Chondrocyte (in vitro differentiated cells): ENCODE measurements around the gene FBLN5. TPM values are rescaled to one million over a fixed set of nuclear protein-coding genes. Genes with fewer than 3 reads are reported as not detected.
A peak's percentile ranks its signal among the peaks of the same experiment; 100 is the strongest.

Experiments
- DNase-seq: peaks from one replicate; pipeline ENCODE4 v3.0.0; 2021; ENCODE audit warnings: mixed read lengths, low spot score
- H3K27ac Mint-ChIP-seq: one replicate; pipeline ENCODE4 v1.8.0; 2021; ENCODE audit warnings: mild to moderate bottlenecking, moderate library complexity, mixed read lengths; ENCODE audit not compliant: unreplicated experiment
- H3K27me3 Mint-ChIP-seq: 2 replicates; pipeline ENCODE4 v1.8.0; 2021; ENCODE audit warnings: low read depth, mixed read lengths
- H3K36me3 Mint-ChIP-seq: 2 replicates; pipeline ENCODE4 v1.8.0; 2021; ENCODE audit warnings: low read depth, mixed read lengths
- H3K4me1 Mint-ChIP-seq: 2 replicates; pipeline ENCODE4 v1.8.0; 2021; ENCODE audit warnings: low read depth, mild to moderate bottlenecking, mixed read lengths
- H3K4me3 Mint-ChIP-seq: one replicate; pipeline ENCODE4 v1.8.0; 2021; ENCODE audit warnings: mild to moderate bottlenecking, moderate library complexity, mixed read lengths; ENCODE audit not compliant: unreplicated experiment
- H3K9me3 Mint-ChIP-seq: 2 replicates; pipeline ENCODE4 v1.8.0; 2021; ENCODE audit warnings: low read depth, mixed read lengths
- total RNA-seq: library from RNA; stranded (reverse); gene quantifications from 3 replicates; pipeline ENCODE4 v1.2.1, GENCODE V29; 2021
- TF ChIP-seq, protein P1 (sequence below): fragments of 200-600 bp; sonication (generic); IDR thresholded peaks from 2 replicates; pipeline ENCODE4 v1.5.0; 2021; ENCODE audit warnings: antibody characterized with exemption, mild to moderate bottlenecking, moderate library complexity

The FBLN5 gene
- total RNA-seq, 1 donor from 2014 or later, result 1,232 TPM

DNA sequence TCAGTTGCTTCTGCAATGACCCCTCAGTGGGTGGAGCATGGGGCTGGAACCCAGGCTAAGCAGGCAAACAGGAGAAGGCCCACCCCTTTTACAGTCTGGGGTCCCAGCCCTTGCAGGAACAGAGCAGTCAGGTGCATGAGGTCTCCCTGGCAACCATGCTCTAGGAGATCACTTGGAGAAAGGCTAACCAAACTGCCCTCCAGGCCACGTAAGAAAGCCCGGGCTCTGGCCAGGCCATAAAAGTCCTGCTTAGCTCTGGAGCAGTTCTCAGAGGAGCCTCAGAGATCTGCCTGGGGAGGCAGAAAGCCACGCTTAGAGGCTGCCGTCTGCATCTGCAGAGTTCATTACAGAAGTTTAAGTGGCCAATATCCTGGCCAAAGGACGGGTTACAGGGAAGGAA, 65.1 kb downstream of the FBLN5 start:
- no peaks in the 10 kb centered on the region for H3K27me3 Mint-ChIP-seq
- H3K36me3 Mint-ChIP-seq, result peaks cover 82% of the 10 kb centered on the region
- TF ChIP-seq, protein P1, sequence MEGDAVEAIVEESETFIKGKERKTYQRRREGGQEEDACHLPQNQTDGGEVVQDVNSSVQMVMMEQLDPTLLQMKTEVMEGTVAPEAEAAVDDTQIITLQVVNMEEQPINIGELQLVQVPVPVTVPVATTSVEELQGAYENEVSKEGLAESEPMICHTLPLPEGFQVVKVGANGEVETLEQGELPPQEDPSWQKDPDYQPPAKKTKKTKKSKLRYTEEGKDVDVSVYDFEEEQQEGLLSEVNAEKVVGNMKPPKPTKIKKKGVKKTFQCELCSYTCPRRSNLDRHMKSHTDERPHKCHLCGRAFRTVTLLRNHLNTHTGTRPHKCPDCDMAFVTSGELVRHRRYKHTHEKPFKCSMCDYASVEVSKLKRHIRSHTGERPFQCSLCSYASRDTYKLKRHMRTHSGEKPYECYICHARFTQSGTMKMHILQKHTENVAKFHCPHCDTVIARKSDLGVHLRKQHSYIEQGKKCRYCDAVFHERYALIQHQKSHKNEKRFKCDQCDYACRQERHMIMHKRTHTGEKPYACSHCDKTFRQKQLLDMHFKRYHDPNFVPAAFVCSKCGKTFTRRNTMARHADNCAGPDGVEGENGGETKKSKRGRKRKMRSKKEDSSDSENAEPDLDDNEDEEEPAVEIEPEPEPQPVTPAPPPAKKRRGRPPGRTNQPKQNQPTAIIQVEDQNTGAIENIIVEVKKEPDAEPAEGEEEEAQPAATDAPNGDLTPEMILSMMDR, result no peak

GRCh38 chr14:91879196-91879595, 68.3 kb downstream of the FBLN5 start:
- DNase-seq, result no peak
- H3K4me3 Mint-ChIP-seq, result no peak overlapping the region
- no peaks in the 10 kb centered on the region for H3K9me3 Mint-ChIP-seq
- H3K27me3 Mint-ChIP-seq, result no peaks in the 10 kb centered on the region
- H3K36me3 Mint-ChIP-seq, result peaks cover 83% of the 10 kb centered on the region
- TF ChIP-seq, protein P1, result no peak
- H3K27ac Mint-ChIP-seq, result peak overlapping the region; percentile 2
- H3K4me1 Mint-ChIP-seq, result peaks cover 8% of the 10 kb centered on the region

More for the DNA sequence above, 65.1 kb downstream of the FBLN5 start:
- DNase-seq, result no peak
- Mint-ChIP-seq H3K4me3 (no peak overlapping the region), H3K9me3 (no peaks in the 10 kb centered on the region), H3K27ac (peak overlapping the region; percentile 36), H3K4me1 (peaks cover 36% of the 10 kb centered on the region)

DNA sequence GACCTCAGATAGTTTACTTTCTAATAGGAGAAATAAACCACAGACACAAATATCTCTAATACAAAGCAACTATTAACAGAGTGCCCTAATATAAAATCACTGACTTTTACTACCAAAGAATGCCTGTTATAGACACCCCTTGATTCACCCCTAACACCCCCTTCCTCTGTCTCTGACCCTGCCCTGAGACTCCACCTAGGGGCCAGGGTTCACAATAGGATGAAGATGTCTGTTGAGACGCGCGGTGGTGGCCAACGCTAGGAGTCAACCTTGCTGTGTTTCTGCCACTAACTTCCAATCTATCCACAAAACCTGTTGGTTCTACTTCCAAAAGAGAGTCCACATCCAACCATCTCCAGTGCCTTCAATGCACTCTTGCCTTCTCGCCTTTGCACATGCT, 69.2 kb downstream of the FBLN5 start:
- H3K4me1 Mint-ChIP-seq, result peaks cover 10% of the 10 kb centered on the region
- H3K27me3 Mint-ChIP-seq, result no peaks in the 10 kb centered on the region
- peaks cover 83% of the 10 kb centered on the region for H3K36me3 Mint-ChIP-seq

DNA sequence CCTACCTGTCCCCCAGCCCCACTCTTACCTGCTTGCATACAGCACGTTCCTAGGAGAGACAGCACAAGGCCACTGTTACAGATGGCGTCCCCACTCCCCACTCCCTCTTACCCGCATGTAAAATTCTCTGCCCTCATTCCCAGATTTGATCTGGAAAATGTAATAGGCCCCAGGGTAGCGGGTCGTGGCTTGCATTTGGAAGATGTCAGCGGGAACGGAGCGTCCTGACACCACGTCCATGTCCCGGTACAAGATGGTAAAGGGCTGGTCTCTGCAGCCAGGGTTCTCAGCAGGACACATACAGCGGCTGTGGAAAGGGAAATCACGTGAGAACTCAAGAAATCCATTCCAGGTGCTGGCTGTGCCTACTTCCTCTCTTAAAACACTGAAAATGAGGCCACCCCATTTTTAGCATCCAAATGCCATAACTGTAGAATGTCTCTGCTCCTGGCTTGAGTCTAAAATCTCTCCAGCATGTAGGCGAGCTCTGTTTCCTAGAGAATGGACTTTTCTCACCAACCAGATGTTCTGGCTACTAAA, 70.0 kb downstream of the FBLN5 start:
- no peak for DNase-seq
- H3K4me1 Mint-ChIP-seq, result peaks cover 16% of the 10 kb centered on the region
- TF ChIP-seq, protein P1, result no peak
- no peaks in the 10 kb centered on the region for H3K27me3 Mint-ChIP-seq
- no peaks in the 10 kb centered on the region for H3K9me3 Mint-ChIP-seq
- peaks cover 80% of the 10 kb centered on the region for H3K36me3 Mint-ChIP-seq
- H3K4me3 Mint-ChIP-seq, result no peak overlapping the region
- no peak overlapping the region for H3K27ac Mint-ChIP-seq

More for the DNA sequence above, 69.2 kb downstream of the FBLN5 start:
- Mint-ChIP-seq H3K9me3 (no peaks in the 10 kb centered on the region), H3K4me3 (no peak overlapping the region), H3K27ac (no peak overlapping the region)
- TF ChIP-seq, protein P1, result no peak
- DNase-seq, result no peak

DNA sequence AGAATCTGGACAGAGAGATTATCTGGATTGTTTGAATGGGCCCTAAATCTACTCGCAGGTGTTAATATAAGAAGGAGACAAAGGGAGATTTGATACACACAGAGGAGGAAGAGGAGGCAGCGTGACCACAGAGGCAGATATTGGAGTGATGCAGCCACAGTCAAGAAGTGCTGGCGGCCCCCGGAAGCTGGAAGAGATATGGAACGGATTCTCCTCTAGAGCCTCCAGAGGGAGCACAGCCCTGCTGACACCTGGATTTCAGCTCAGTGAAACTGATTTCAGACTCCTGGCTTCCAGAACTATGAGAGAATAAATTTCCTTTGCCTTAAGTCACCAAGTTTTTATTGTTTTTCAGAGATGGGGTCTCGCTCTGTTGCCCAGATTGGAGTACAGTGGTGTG, 71.0 kb downstream of the FBLN5 start:
- TF ChIP-seq, protein P1, result peak; percentile 32
- H3K9me3 Mint-ChIP-seq, result no peaks in the 10 kb centered on the region
- peaks cover 83% of the 10 kb centered on the region for H3K36me3 Mint-ChIP-seq
- DNase-seq, result no peak
- no peaks in the 10 kb centered on the region for H3K27me3 Mint-ChIP-seq
- H3K4me1 Mint-ChIP-seq, result peaks cover 23% of the 10 kb centered on the region
- no peak overlapping the region for H3K27ac Mint-ChIP-seq
- H3K4me3 Mint-ChIP-seq, result no peak overlapping the region
